Activated CD4-positive, alpha-beta T cell treated with anti-CD3 and anti-CD28 coated beads for 24 hours (primary cell): ENCODE measurements around the gene NME3.

Experiments
- DNase-seq, 2 donors: peaks; one replicate each; pipeline ENCODE4 v3.0.0-alpha.2; 2020; ENCODE audit warnings: low read depth in 2 of 2

NME3 gene

GRCh38 chr16:1727651-1728624 lies 43.4 kb downstream of the NME3 start:
- no peak for DNase-seq

GRCh38 chr16:1726661-1727502 lies 44.5 kb downstream of the NME3 start:
- no peak for DNase-seq

- DNase-seq, result no peak
Observed at GRCh38 chr16:1724491-1724890, 46.9 kb downstream of the NME3 start.

- DNase-seq, result peak in 1 of 2 donors; percentile 23
Observed at GRCh38 chr16:1723450-1724147, 47.7 kb downstream of the NME3 start.

GRCh38 chr16:1721372-1721771 lies 50.0 kb downstream of the NME3 start:
- no peak for DNase-seq
